Activated CD8-positive, alpha-beta memory T cell treated with anti-CD3 and anti-CD28 coated beads, Interleukin-2, amount 10 ng/mL, durations not matched to agents 7 days and 5 days (primary cell): ENCODE data around the gene MPL. TPM values are rescaled to one million over a fixed set of nuclear protein-coding genes. Genes with fewer than 3 reads are reported as not detected.

ENCODE experiments used
- ATAC-seq: fragments of 150-1000 bp; cut with Tn5 transposase; one replicate; pipeline ENCODE4 v1.10.0; 2021; ENCODE audit warnings: moderate library complexity
- CTCF ChIA-PET: fragments of 350-600 bp; sonication (Branson Sonifier 250); formaldehyde crosslinking; loops from one replicate; lab custom pipeline; 2021; ENCODE audit warnings: antibody characterized with exemption; lab: Charles Lee
- DNase-seq: peaks from one replicate; pipeline ENCODE4 v3.0.0-alpha.2; 2020
- H3K27ac Mint-ChIP-seq: one replicate; pipeline ENCODE4 v1.8.0; 2021; ENCODE audit warnings: mild to moderate bottlenecking, mixed read lengths
- H3K27me3 Mint-ChIP-seq: one replicate; pipeline ENCODE4 v1.8.0; 2021; ENCODE audit warnings: mixed read lengths
- H3K36me3 Mint-ChIP-seq: one replicate; pipeline ENCODE4 v1.8.0; 2021; ENCODE audit warnings: mild to moderate bottlenecking, mixed read lengths
- H3K4me1 Mint-ChIP-seq: one replicate; pipeline ENCODE4 v1.8.0; 2021; ENCODE audit warnings: mixed read lengths
- H3K4me3 Mint-ChIP-seq: one replicate; pipeline ENCODE4 v1.8.0; 2021; ENCODE audit warnings: mild to moderate bottlenecking, moderate library complexity, mixed read lengths
- H3K9me3 Mint-ChIP-seq: one replicate; pipeline ENCODE4 v1.8.0; 2022; ENCODE audit warnings: low read depth, mixed read lengths
- total RNA-seq, 2 experiments: library from RNA; stranded (reverse); gene quantifications; one replicate each; pipeline ENCODE4 v1.2.3, GENCODE V29; 2021

The MPL gene
- total RNA-seq, 2 experiments from 2014 or later: not detected

GRCh38 chr1:43302201-43302600 is 35.4 kb upstream of the MPL start:
- no peaks in the 10 kb centered on the region for H3K27me3 Mint-ChIP-seq
- H3K9me3 Mint-ChIP-seq: no peaks in the 10 kb centered on the region
- ATAC-seq (no peak), DNase-seq (no peak)
- no peaks in the 10 kb centered on the region for H3K4me1 Mint-ChIP-seq
- no peaks in the 10 kb centered on the region for H3K36me3 Mint-ChIP-seq
- CTCF ChIA-PET: no interaction called here
- no peak overlapping the region for H3K27ac Mint-ChIP-seq
- no peak overlapping the region for H3K4me3 Mint-ChIP-seq

GRCh38 chr1:43302721-43303470 is 34.7 kb upstream of the MPL start:
- ATAC-seq: no peak
- Mint-ChIP-seq H3K9me3 (no peaks in the 10 kb centered on the region), H3K27ac (no peak overlapping the region), H3K4me1 (no peaks in the 10 kb centered on the region), H3K36me3 (no peaks in the 10 kb centered on the region), H3K4me3 (no peak overlapping the region), H3K27me3 (no peaks in the 10 kb centered on the region)
- DNase-seq: no peak
- CTCF ChIA-PET: no interaction called here

GRCh38 chr1:43303471-43304313 is 33.9 kb upstream of the MPL start:
- no peaks in the 10 kb centered on the region for H3K27me3 Mint-ChIP-seq
- H3K4me1 Mint-ChIP-seq: no peaks in the 10 kb centered on the region
- DNase-seq (no peak), ATAC-seq (no peak)
- H3K4me3 Mint-ChIP-seq: no peak overlapping the region
- H3K9me3 Mint-ChIP-seq: no peaks in the 10 kb centered on the region
- H3K27ac Mint-ChIP-seq: no peak overlapping the region
- H3K36me3 Mint-ChIP-seq: no peaks in the 10 kb centered on the region
- CTCF ChIA-PET: no interaction called here

- ATAC-seq: no peak
- DNase-seq: no peak
- Mint-ChIP-seq H3K27me3 (no peaks in the 10 kb centered on the region), H3K36me3 (no peaks in the 10 kb centered on the region), H3K9me3 (no peaks in the 10 kb centered on the region), H3K4me3 (no peak overlapping the region), H3K27ac (no peak overlapping the region), H3K4me1 (no peaks in the 10 kb centered on the region)
- CTCF ChIA-PET: no interaction called here
Observed at GRCh38 chr1:43304314-43304681, 33.3 kb upstream of the MPL start.

DNA sequence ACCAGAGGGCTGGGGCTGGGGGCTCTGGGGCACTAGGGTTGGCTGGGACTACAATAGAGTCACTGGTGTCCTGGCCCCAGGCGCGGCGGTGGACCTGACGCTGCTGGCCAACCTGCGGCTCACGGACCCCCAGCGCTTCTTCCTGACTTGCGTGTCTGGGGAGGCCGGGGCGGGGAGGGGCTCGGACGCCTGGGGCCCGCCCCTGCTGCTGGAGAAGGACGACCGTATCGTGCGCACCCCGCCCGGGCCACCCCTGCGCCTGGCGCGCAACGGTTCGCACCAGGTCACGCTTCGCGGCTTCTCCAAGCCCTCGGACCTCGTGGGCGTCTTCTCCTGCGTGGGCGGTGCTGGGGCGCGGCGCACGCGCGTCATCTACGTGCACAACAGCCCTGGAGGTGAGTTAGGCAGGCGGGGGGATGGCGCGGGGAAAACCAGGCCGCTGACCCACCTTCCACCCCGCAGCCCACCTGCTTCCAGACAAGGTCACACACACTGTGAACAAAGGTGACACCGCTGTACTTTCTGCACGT is 32.8 kb upstream of the MPL start:
- ATAC-seq (no peak), DNase-seq (no peak)
- Mint-ChIP-seq H3K36me3 (no peaks in the 10 kb centered on the region), H3K4me3 (no peak overlapping the region), H3K4me1 (no peaks in the 10 kb centered on the region), H3K9me3 (no peaks in the 10 kb centered on the region), H3K27me3 (no peaks in the 10 kb centered on the region), H3K27ac (no peak overlapping the region)
- CTCF ChIA-PET: no interaction called here

DNA sequence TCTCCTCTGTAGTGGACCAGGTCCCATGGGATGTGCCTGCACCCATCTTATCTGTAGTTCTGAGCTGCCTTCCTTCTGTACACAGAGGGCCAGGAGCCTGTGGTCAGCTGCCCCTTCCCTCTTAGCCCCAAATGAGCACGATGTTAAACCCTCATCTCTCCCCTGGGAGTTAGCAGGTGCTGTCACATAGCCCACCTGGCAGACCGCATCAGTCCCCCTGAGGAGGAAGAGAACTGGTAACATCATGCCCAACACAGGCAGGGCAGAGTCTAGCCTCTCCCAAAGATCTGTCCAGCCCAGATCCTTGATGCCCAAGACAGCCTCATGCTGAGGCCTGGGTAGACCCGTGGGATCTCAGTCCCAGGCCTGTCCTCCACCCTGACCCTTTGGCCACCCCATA is 32.2 kb upstream of the MPL start:
- ATAC-seq (no peak), DNase-seq (no peak)
- no peaks in the 10 kb centered on the region for H3K4me1 Mint-ChIP-seq
- no peaks in the 10 kb centered on the region for H3K9me3 Mint-ChIP-seq
- H3K36me3 Mint-ChIP-seq: no peaks in the 10 kb centered on the region
- no peaks in the 10 kb centered on the region for H3K27me3 Mint-ChIP-seq
- no peak overlapping the region for H3K4me3 Mint-ChIP-seq
- no peak overlapping the region for H3K27ac Mint-ChIP-seq
- CTCF ChIA-PET: no interaction called here

DNA sequence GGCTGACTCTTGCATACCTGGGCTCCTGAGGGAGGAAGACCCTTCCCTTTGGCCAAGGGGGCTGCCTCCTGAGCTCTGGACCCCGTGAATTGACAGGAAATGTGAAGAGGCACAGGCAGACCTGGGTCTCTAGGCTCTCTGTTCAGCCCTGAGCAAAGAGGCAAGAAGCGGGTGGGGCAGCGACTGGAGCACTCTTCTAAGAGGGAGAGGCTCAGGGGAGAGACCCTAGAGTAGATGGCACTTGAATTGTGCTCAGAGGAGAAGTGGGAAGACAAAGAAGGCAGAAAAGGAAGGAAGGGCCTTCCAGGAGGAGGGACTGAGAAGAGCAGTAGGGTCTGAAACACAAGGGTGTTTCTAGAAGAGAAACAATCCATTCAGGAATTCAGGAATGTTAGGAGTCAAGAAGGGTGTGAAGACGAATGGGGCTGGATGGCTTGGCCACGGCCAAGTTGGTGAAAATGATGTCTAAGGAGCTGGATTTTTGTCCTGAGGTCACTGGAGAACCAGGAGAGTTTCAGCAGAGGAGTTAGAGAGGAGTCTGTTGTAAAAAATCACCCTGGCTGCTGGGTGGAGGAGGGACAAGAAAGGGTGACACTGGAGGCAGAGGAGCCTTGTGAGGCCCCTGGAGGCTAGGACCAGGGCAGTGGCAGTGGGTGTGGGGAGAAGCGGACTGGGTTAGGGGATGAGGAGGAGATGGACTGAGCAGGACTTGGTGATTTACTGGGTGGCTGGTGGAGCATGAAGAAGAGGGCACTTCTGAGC is 31.5 kb upstream of the MPL start:
- ATAC-seq (no peak), DNase-seq (no peak)
- CTCF ChIA-PET: no interaction called here
- H3K9me3 Mint-ChIP-seq: no peaks in the 10 kb centered on the region
- H3K4me1 Mint-ChIP-seq: no peaks in the 10 kb centered on the region
- no peak overlapping the region for H3K4me3 Mint-ChIP-seq
- H3K27me3 Mint-ChIP-seq: no peaks in the 10 kb centered on the region
- no peaks in the 10 kb centered on the region for H3K36me3 Mint-ChIP-seq
- no peak overlapping the region for H3K27ac Mint-ChIP-seq

- CTCF ChIA-PET: no interaction called here
- Mint-ChIP-seq H3K36me3 (no peaks in the 10 kb centered on the region), H3K27me3 (no peaks in the 10 kb centered on the region), H3K4me1 (no peaks in the 10 kb centered on the region), H3K9me3 (no peaks in the 10 kb centered on the region), H3K27ac (no peak overlapping the region), H3K4me3 (no peak overlapping the region)
- ATAC-seq: no peak
- DNase-seq: no peak
Observed at GRCh38 chr1:43306688-43307457, 30.7 kb upstream of the MPL start.

- Mint-ChIP-seq H3K4me1 (no peaks in the 10 kb centered on the region), H3K27me3 (no peaks in the 10 kb centered on the region), H3K4me3 (no peak overlapping the region), H3K36me3 (no peaks in the 10 kb centered on the region), H3K27ac (no peak overlapping the region), H3K9me3 (no peaks in the 10 kb centered on the region)
- CTCF ChIA-PET: no interaction called here
- no peak for DNase-seq
- ATAC-seq: no peak
Observed at GRCh38 chr1:43307458-43308158, 30.0 kb upstream of the MPL start.

DNA sequence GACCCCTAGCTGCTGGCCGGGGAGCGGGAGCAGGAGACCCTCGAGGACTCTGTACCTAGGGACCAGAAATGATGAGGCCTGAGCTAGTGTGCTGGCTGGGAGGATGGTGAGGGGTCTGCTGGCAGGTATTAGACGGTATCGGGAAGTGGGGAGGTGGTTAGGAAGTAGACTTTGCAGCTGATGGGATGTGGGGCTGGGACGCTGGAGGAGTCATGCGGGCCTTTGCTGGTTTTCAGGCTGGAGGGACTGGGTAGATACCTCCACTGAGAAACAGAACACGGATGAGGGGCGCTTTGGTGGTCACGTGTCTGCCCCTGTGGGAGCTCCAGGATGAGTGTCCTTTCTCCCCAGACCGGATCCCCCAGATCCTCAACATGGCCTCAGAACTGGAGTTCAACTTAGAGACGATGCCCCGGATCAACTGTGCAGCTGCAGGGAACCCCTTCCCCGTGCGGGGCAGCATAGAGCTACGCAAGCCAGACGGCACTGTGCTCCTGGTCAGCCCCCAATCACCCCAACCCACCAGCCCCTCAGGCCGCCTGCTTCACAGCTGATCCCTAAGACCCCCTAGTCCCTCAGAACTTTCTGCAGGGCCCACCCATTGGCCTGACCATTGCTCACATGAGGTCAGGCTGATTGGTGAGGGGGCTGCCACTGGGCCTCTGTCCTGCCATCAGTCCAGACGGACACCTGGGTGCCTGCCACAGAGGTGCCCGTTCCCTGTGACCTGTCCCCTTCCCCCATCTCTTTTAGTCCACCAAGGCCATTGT is 28.8 kb upstream of the MPL start:
- Mint-ChIP-seq H3K9me3 (no peaks in the 10 kb centered on the region), H3K4me1 (no peaks in the 10 kb centered on the region), H3K4me3 (no peak overlapping the region), H3K27me3 (no peaks in the 10 kb centered on the region), H3K27ac (no peak overlapping the region), H3K36me3 (no peaks in the 10 kb centered on the region)
- ATAC-seq: no peak
- no peak for DNase-seq
- CTCF ChIA-PET: no interaction called here

DNA sequence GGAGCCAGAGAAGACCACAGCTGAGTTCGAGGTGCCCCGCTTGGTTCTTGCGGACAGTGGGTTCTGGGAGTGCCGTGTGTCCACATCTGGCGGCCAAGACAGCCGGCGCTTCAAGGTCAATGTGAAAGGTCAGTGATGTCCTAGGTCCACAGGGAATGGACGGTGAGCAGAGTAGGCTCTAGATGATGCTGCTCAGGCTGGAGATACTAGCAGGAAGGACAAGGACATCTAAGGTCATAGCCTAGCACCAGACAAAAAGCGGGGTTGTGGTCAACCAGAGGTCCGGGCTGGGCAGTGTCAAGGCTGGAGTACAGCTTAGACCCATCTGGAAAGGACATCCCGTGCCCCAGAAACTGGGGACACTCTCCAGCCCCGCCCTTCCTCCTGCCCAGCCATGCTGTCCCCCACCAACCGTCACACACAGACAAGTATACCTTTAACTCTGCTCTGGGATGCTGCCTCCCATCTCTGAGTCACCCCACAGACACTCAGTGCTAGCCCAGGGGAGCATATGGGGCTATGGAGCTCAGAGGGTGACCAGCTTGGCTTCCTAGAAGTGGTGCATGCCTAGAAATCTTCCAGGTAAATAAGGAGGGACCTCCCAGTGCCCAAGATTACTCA is 28.1 kb upstream of the MPL start:
- no peak for ATAC-seq
- H3K4me1 Mint-ChIP-seq: no peaks in the 10 kb centered on the region
- H3K4me3 Mint-ChIP-seq: no peak overlapping the region
- H3K36me3 Mint-ChIP-seq: no peaks in the 10 kb centered on the region
- H3K9me3 Mint-ChIP-seq: no peaks in the 10 kb centered on the region
- DNase-seq: no peak
- no peaks in the 10 kb centered on the region for H3K27me3 Mint-ChIP-seq
- CTCF ChIA-PET: no interaction called here
- H3K27ac Mint-ChIP-seq: no peak overlapping the region

DNA sequence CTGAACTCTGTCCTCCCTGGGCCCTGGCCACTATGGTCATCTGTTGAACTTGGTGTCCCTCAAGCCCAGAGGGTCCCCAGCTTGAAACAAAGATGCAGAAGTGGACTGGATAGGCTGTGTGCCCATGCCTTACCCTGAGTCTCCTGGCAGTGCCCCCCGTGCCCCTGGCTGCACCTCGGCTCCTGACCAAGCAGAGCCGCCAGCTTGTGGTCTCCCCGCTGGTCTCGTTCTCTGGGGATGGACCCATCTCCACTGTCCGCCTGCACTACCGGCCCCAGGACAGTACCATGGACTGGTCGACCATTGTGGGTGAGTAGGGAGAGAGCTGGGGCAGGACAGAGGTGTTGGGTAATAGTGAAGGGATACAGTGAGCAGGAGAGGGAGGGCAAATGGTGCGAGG is 26.1 kb upstream of the MPL start:
- H3K4me1 Mint-ChIP-seq: no peaks in the 10 kb centered on the region
- DNase-seq (no peak), ATAC-seq (no peak)
- CTCF ChIA-PET: no interaction called here
- no peaks in the 10 kb centered on the region for H3K9me3 Mint-ChIP-seq
- no peaks in the 10 kb centered on the region for H3K36me3 Mint-ChIP-seq
- H3K27me3 Mint-ChIP-seq: no peaks in the 10 kb centered on the region
- no peak overlapping the region for H3K4me3 Mint-ChIP-seq
- no peak overlapping the region for H3K27ac Mint-ChIP-seq
